WI38 (cell line): ENCODE measurements around the gene GALNT18.

Source experiments
- H3K4me3 ChIP-seq: 2 replicates; pipeline ENCODE4 v1.5.1; 2011; ENCODE audit warnings: low read depth, mild to moderate bottlenecking, control low read depth, low read length
- TF ChIP-seq, protein P1 (sequence below): IDR thresholded peaks from 2 replicates; pipeline ENCODE4 v1.5.1; 2012; ENCODE audit warnings: low read depth, mild to moderate bottlenecking, control low read depth, low read length

GALNT18 gene

GRCh38 chr11:11424688-11425087 lies 197.1 kb downstream of the GALNT18 start:
- H3K4me3 ChIP-seq: no peak overlapping the region
- TF ChIP-seq, protein P1, sequence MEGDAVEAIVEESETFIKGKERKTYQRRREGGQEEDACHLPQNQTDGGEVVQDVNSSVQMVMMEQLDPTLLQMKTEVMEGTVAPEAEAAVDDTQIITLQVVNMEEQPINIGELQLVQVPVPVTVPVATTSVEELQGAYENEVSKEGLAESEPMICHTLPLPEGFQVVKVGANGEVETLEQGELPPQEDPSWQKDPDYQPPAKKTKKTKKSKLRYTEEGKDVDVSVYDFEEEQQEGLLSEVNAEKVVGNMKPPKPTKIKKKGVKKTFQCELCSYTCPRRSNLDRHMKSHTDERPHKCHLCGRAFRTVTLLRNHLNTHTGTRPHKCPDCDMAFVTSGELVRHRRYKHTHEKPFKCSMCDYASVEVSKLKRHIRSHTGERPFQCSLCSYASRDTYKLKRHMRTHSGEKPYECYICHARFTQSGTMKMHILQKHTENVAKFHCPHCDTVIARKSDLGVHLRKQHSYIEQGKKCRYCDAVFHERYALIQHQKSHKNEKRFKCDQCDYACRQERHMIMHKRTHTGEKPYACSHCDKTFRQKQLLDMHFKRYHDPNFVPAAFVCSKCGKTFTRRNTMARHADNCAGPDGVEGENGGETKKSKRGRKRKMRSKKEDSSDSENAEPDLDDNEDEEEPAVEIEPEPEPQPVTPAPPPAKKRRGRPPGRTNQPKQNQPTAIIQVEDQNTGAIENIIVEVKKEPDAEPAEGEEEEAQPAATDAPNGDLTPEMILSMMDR: no peak

DNA sequence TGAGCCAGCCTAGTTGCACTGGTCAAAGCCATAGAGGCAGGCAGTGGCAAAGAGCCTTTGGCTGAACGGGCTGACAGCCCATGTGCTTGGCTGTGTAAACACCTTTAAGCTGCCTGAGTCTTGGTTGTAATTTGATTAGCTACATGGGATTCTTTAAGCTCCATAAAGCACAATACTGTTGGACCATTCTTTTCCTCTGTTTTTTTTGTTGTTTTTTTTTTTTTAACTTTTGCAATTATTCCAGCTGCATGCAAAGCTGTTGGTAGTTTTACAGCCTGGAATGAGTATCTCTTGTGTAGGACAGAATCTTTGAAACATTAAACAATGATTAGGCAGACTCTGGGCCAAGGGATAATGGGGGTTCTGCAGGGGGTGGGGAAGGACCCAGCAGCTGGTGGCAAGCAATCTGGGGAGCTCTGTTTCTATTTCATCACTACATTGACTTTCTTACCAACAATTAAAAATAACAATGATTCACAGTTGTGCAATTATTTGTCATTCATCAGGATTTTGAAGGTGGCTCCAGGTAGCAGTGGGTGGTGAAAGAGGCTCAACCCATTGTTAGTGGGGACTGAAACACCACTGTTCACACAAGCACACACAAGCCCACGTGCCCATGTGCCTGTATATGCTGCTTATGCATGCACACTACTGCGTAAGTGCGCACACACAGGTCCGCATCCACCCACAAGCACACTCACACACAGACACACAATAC lies 199.2 kb downstream of the GALNT18 start:
- TF ChIP-seq, protein P1: no peak
- no peak overlapping the region for H3K4me3 ChIP-seq

DNA sequence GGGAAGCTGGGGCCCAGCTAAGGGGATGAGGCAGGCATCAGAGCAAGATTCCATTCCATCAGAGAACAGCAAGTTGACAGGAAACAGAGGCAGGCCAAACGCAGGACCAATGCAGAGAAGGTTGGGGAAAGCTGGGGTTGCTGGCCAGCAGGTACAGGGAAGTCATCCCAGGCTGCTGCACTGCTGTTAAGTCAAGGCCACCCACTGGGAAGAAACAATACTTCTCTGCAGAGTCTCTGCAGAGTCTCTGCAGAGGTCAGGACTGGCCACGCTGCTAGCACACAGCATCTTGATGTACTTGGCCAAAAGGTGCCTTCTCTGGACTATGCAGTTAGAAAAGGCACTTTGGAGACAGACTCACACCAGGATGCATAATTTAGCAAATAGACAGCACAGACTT lies 200.3 kb downstream of the GALNT18 start:
- TF ChIP-seq, protein P1: no peak
- no peak overlapping the region for H3K4me3 ChIP-seq

GRCh38 chr11:11420899-11421285 lies 200.9 kb downstream of the GALNT18 start:
- H3K4me3 ChIP-seq: no peak overlapping the region
- TF ChIP-seq, protein P1: no peak

DNA sequence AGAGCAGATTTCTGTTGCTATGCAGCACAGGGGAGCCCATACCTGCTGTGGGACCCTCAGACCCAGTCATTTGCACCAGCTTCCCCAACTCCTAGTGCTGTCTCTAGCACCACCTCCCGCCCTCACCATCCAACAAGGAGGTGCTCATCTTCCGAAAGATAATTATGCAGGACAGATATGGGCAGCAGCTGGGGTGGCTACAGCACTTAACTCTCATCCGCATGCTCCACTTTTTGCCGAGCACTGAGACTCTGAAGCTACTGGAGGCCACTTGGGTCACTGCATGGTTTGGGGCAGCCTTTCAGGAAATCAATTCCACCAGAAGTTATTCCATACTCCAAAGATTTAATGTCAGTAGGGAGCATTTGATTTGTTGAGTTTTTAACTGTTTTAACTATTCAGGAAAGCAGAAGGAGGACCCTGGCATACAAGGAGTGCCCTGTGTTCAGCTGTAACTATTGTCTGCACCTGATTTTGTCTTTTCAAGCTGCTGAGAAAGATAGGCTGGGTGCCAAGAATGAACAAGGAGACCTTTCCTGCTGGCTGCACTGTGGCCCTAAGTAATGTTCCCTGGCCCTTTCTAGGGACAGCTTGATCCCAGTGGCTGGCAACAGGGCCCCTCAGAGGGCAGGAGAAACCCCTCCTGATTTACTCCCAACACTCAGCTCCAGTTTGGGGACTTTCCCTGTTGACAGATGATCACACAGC lies 201.5 kb downstream of the GALNT18 start:
- TF ChIP-seq, protein P1: no peak

GRCh38 chr11:11419747-11420146 lies 202.1 kb downstream of the GALNT18 start:
- TF ChIP-seq, protein P1: no peak

More for the DNA sequence above, 201.5 kb downstream of the GALNT18 start:
- no peak overlapping the region for H3K4me3 ChIP-seq

DNA sequence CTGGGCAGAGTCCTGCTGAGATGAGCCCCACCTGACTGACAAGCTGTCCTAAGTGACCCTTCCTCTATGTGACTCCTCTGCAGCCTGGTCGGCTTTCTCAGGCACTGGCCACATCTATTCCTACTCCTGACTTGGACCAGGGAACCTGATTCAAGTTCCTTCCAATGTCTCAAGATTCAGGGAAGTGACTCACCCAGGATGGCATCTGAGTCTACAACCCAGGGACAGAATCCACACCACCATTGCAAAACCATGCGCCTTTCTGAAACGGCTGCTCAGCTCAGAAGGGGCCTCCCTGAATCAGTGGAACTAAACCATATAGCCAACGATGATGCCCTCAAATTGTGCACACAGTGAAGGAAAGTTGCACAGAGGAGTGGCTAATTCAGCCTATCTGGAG lies 204.9 kb downstream of the GALNT18 start:
- H3K4me3 ChIP-seq: no peak overlapping the region
- TF ChIP-seq, protein P1: no peak

More at GRCh38 chr11:11419747-11420146, 202.1 kb downstream of the GALNT18 start:
- no peak overlapping the region for H3K4me3 ChIP-seq
